Body of pancreas (tissue), 4 donors: ENCODE measurements around the gene FCRL3.

Experiments
- POLR2A ChIP-seq, 3 donors: fragments of 450-650 bp; IDR thresholded peaks; one replicate each; pipeline ENCODE4 v1.6.1; 2016; ENCODE audit warnings: antibody characterized with exemption in 3 of 3, mild to moderate bottlenecking in 2 of 3
- TF ChIP-seq, protein P1 (sequence below), 7 experiments: fragments of 450-650 bp in 4 of 7; fragments of 200-600 bp in 3 of 7; sonication (generic) in 3 of 7; IDR thresholded peaks; one replicate each; pipeline ENCODE4 v1.5.1; 2016 to 2019; ENCODE audit warnings: antibody characterized with exemption in 7 of 7

DNA sequence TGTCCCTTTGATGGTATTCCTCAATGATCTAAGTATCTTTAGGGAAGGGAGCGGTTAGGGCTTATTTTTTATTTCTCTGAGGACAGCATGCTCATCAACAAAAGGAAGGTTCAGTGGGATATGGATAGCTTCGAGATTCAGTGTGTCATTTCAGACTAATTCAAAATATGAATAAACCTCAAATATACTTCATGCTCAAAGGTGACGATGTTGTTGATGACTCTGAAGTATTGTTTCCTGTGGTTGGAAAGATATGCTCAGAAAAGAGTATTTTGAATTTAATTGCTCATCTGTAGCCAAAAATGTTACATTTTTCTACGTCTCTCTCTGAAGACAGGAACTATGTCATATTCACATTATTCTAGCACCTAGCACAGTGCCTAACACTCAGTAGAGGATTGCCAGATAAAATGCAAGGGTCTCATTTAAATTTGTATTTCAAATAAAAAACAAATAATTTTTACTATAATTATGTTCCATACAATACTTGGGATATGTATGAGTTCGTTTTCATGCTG, 1.8 kb upstream of the FCRL3 start:
- TF ChIP-seq POLR2A (IDR thresholded peaks at IDR 0.05) = no peak
- TF ChIP-seq, protein P1, sequence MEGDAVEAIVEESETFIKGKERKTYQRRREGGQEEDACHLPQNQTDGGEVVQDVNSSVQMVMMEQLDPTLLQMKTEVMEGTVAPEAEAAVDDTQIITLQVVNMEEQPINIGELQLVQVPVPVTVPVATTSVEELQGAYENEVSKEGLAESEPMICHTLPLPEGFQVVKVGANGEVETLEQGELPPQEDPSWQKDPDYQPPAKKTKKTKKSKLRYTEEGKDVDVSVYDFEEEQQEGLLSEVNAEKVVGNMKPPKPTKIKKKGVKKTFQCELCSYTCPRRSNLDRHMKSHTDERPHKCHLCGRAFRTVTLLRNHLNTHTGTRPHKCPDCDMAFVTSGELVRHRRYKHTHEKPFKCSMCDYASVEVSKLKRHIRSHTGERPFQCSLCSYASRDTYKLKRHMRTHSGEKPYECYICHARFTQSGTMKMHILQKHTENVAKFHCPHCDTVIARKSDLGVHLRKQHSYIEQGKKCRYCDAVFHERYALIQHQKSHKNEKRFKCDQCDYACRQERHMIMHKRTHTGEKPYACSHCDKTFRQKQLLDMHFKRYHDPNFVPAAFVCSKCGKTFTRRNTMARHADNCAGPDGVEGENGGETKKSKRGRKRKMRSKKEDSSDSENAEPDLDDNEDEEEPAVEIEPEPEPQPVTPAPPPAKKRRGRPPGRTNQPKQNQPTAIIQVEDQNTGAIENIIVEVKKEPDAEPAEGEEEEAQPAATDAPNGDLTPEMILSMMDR (IDR thresholded peaks at IDR 0.05) = no peak
